Testis (tissue), 2 donors: ENCODE measurements around the gene ATOH7.

ENCODE experiments used
- CTCF ChIP-seq, 3 experiments: fragments of 450-650 bp in 2 of 3; fragments of 200-600 bp in 1 of 3; sonication (generic) in 1 of 3; IDR thresholded peaks; one replicate each; pipeline ENCODE4 v1.5.1; 2016 to 2019; ENCODE audit warnings: antibody characterized with exemption in 3 of 3, mild to moderate bottlenecking in 2 of 3, moderate library complexity in 1 of 3
- POLR2A ChIP-seq: fragments of 450-650 bp; IDR thresholded peaks from one replicate; pipeline ENCODE4 v1.6.1; 2017; ENCODE audit warnings: antibody characterized with exemption, mild to moderate bottlenecking, moderate library complexity

GRCh38 chr10:68272833-68273232 is 40.9 kb upstream of the ATOH7 start:
- no peak for TF ChIP-seq CTCF (IDR thresholded peaks at IDR 0.05)
- TF ChIP-seq POLR2A = no peak
